ENCODE data around the gene LRMDA. TPM values are rescaled to one million over a fixed set of nuclear protein-coding genes. Genes with fewer than 3 reads are reported as not detected.

The LRMDA gene
- total and polyA plus RNA-seq, 2 donors (not counting 3 experiments of a cell fraction or from before 2014, with no cell fraction given) = 9.7 to 18.0 TPM

- ChIA-PET POLR2A (no interaction called here), CTCF (interaction anchor here (1.4 kb wide), 1 partner anchor 18 kb away, joined by 4 read pairs; no protein-coding TSS in a partner anchor)
- TF ChIP-seq POLR2A (IDR thresholded peaks at IDR 0.05; ENCODE audit: low read depth, low read length) (no peak), FOS (IDR thresholded peaks at IDR 0.05; ENCODE audit: borderline replicate concordance, insufficient read depth, low read length) (no peak), POLR2AphosphoS5 (IDR thresholded peaks at IDR 0.05; ENCODE audit: insufficient read depth, low read depth, low read length) (no peak), GATA2 (IDR thresholded peaks at IDR 0.05; ENCODE audit: insufficient read depth, insufficient read length, low read depth, low read length) (no peak)
- no peak overlapping the region for H2AFZ ChIP-seq (ENCODE audit: low read depth, low read length)
- no peak overlapping the region for H3K4me2 ChIP-seq (ENCODE audit: insufficient read depth, low read length)
- no peaks in the 10 kb centered on the region for H3K27me3 ChIP-seq (ENCODE audit: control insufficient read depth in 2 of 2, insufficient read depth in 2 of 2, low read length in 2 of 2)
- H3K36me3 ChIP-seq (ENCODE audit: control insufficient read depth in 2 of 2, extremely low read depth in 1 of 2, insufficient read depth in 2 of 2, low read length in 2 of 2) = no peaks in the 10 kb centered on the region
- no peaks in the 10 kb centered on the region for H3K79me2 ChIP-seq (ENCODE audit: control insufficient read depth, insufficient read depth, low read length)
- dilution Hi-C loops (cut with MboI; ENCODE audit: extremely low pct_ligation_motif_present, low sequenced_read_pairs) (no loop called here), intact Hi-C loops (cut with micrococcal nuclease) (no loop called here)
- FAIRE-seq (no peak), DNase-seq (ENCODE audit: low read depth, low spot score) (no peak)
- H3K4me1 ChIP-seq (ENCODE audit: control insufficient read depth, extremely low read depth, insufficient read depth, low read length) = no peaks in the 10 kb centered on the region
- no TSS peak for BruUV-seq (replicated peaks)
- H3K9me3 ChIP-seq (replicated peaks; ENCODE audit: control insufficient read depth, insufficient read depth, low read length) = no peaks in the 10 kb centered on the region
- no peak overlapping the region for H3K9ac ChIP-seq (replicated peaks; ENCODE audit: extremely low read depth, insufficient read depth, low read length)
- no peaks in the 10 kb centered on the region for H3K9me1 ChIP-seq (replicated peaks; ENCODE audit: control insufficient read depth, extremely low read depth, insufficient read depth, low read length)
- H4K20me1 ChIP-seq (replicated peaks; ENCODE audit: control insufficient read depth, extremely low read depth, insufficient read depth, low read length) = no peaks in the 10 kb centered on the region
- no peak overlapping the region for H3K27ac ChIP-seq (ENCODE audit: insufficient read depth, low read depth, low read length)
- no peak overlapping the region for H3K4me3 ChIP-seq (replicated peaks in 1 of 3; ENCODE audit: insufficient read depth in 1 of 3, low read depth in 1 of 3, low read length in 3 of 3)
These were observed 854.1 kb downstream of the LRMDA start for GRCh38 chr10:76285515-76285914.

- POLR2A ChIA-PET = no interaction called here
- dilution Hi-C loops (cut with MboI; ENCODE audit: extremely low pct_ligation_motif_present, low sequenced_read_pairs) (no loop called here), intact Hi-C loops (cut with micrococcal nuclease) (no loop called here)
- Histone ChIP-seq H3K4me2 (ENCODE audit: insufficient read depth, low read length) (no peak overlapping the region), H3K4me1 (ENCODE audit: control insufficient read depth, extremely low read depth, insufficient read depth, low read length) (no peaks in the 10 kb centered on the region), H3K9me1 (replicated peaks; ENCODE audit: control insufficient read depth, extremely low read depth, insufficient read depth, low read length) (no peaks in the 10 kb centered on the region), H3K27ac (ENCODE audit: insufficient read depth, low read depth, low read length) (no peak overlapping the region), H3K4me3 (replicated peaks in 1 of 3; ENCODE audit: insufficient read depth in 1 of 3, low read depth in 1 of 3, low read length in 3 of 3) (no peak overlapping the region), H2AFZ (ENCODE audit: low read depth, low read length) (no peak overlapping the region), H3K9me3 (replicated peaks; ENCODE audit: control insufficient read depth, insufficient read depth, low read length) (no peaks in the 10 kb centered on the region), H4K20me1 (replicated peaks; ENCODE audit: control insufficient read depth, extremely low read depth, insufficient read depth, low read length) (no peaks in the 10 kb centered on the region), H3K36me3 (ENCODE audit: control insufficient read depth in 2 of 2, extremely low read depth in 1 of 2, insufficient read depth in 2 of 2, low read length in 2 of 2) (no peaks in the 10 kb centered on the region), H3K9ac (replicated peaks; ENCODE audit: extremely low read depth, insufficient read depth, low read length) (no peak overlapping the region), H3K79me2 (ENCODE audit: control insufficient read depth, insufficient read depth, low read length) (no peaks in the 10 kb centered on the region), H3K27me3 (ENCODE audit: control insufficient read depth in 2 of 2, insufficient read depth in 2 of 2, low read length in 2 of 2) (no peaks in the 10 kb centered on the region)
- TF ChIP-seq GATA2 (IDR thresholded peaks at IDR 0.05; ENCODE audit: insufficient read depth, insufficient read length, low read depth, low read length) (no peak), FOS (IDR thresholded peaks at IDR 0.05; ENCODE audit: borderline replicate concordance, insufficient read depth, low read length) (no peak), MYC (IDR thresholded peaks at IDR 0.05; ENCODE audit: low read depth, low read length) (no peak), JUN (IDR thresholded peaks at IDR 0.05; ENCODE audit: borderline replicate concordance, insufficient read depth, insufficient read length, low read depth) (no peak), POLR2AphosphoS5 (IDR thresholded peaks at IDR 0.05; ENCODE audit: insufficient read depth, low read depth, low read length) (no peak), EZH2 (IDR thresholded peaks at IDR 0.05; ENCODE audit: borderline replicate concordance, low read depth, low read length, severe bottlenecking) (no peak), POLR2A (IDR thresholded peaks at IDR 0.05; ENCODE audit: low read depth, low read length) (no peak), CTCF (IDR thresholded peaks at IDR 0.05; ENCODE audit: extremely low read depth in 1 of 2, insufficient read depth in 1 of 2, low read depth in 1 of 2, low read length in 2 of 2) (no peak)
- TF ChIP-seq, protein P1, sequence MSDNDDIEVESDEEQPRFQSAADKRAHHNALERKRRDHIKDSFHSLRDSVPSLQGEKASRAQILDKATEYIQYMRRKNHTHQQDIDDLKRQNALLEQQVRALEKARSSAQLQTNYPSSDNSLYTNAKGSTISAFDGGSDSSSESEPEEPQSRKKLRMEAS (IDR thresholded peaks at IDR 0.05; ENCODE audit: insufficient read depth, insufficient read length) = no peak
- CTCF ChIA-PET = no interaction called here
- FAIRE-seq = no peak
- no peak for DNase-seq (ENCODE audit: low read depth, low spot score)
- BruUV-seq (replicated peaks) = no TSS peak
These were observed 855.1 kb downstream of the LRMDA start for GRCh38 chr10:76286536-76286935.
